GM21723 (cell line): ENCODE results near the gene RBFA.
"Not testable (repeated sequence)": the region's sequence is repeated elsewhere in the genome, so short reads cannot be mapped to it uniquely, and the experiment has no call there.

Experiments used
- ATAC-seq: cut with Tn5 transposase; IDR thresholded peaks from one replicate; pipeline ENCODE4 v1.9.1; 2021; ENCODE audit warnings: mild to moderate bottlenecking, moderate library complexity; ENCODE audit not compliant: unreplicated experiment

RBFA gene, protein sequence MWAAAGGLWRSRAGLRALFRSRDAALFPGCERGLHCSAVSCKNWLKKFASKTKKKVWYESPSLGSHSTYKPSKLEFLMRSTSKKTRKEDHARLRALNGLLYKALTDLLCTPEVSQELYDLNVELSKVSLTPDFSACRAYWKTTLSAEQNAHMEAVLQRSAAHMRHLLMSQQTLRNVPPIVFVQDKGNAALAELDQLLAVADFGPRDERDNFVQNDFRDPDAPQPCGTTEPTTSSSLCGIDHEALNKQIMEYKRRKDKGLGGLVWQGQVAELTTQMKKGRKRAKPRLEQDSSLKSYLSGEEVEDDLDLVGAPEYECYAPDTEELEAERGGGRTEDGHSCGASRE

GRCh38 chr18:80034068-80034851 is at the start of gene RBFA:
TSS of gene RBFA (plus strand) at chr18:80034434. CDS start at chr18:80034496, 62 bp downstream.
- peak; percentile 74 for ATAC-seq

GRCh38 chr18:79985172-79985571 is 49.1 kb upstream of the RBFA start:
- no peak for ATAC-seq

- no peak for ATAC-seq
These were observed 47.5 kb upstream of the RBFA start for GRCh38 chr18:79986726-79987125.

- ATAC-seq, result no peak
These were observed 46.7 kb upstream of the RBFA start for GRCh38 chr18:79987566-79987965.

- peak; percentile 77 for ATAC-seq
These were observed 46.2 kb upstream of the RBFA start for GRCh38 chr18:79988071-79988450.

DNA sequence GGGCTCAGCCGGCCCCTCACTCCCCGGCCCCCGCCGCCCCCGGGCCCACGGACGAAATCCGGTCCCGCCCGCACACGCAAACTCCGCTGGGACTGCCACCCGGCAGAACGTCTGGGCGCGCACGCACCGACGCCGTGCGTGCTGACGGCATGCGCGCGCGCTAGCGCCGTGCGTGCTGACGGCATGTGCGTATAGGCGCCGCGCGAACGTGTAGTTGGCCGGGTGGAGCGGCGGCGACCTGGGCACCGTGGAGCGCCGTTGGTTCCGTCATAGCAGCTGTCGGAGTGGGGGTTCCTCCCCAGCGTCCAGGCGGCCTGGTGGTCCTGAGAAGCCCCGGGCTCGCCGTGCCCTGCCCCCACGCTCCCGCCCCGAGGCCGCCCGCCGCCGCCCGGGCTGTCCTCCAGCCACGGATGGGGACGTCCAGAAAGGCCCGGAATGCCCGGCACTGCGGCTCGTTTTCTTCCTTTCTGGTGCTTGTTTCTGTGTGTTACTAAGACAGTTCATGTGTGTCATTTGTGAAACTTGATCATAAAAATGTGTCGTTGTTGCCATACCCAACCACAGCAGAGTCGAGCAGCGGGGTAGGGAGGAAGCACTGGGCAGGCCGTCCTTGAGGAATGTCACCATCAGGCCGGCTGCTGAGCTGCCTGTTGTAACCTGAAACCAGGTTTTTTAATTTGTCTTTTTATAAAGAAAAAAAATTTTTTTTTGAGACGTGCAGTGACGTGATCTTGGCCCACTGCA is 45.6 kb upstream of the RBFA start, which contains the start of gene TXNL4A:
TXNL4A (minus strand) TSS at position 113 of the 744 bp plus-strand sequence. CDS start 171 bp downstream, outside the sequence.
- peak; percentile 97 for ATAC-seq

DNA sequence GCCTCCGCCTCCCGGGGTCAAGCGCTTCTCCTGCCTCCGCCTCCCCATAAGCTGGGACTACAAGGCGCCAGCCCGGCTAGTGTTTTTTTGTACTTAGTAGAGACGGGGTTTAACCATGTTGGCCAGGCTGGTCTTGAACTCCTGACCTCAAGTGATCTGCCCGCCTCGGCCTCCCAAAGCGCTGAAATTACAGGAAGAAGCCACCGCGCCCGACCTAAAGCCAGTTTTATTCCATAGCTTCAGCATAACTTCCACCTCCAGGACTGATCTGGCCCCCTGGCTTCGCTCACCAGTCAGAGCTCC is 45.1 kb upstream of the RBFA start:
- no peak for ATAC-seq

GRCh38 chr18:79991494-79991893 is 42.7 kb upstream of the RBFA start:
- no peak for ATAC-seq

GRCh38 chr18:79999701-80000100 is 34.5 kb upstream of the RBFA start:
- ATAC-seq, result not testable (repeated sequence)

- no peak for ATAC-seq
These were observed 33.4 kb upstream of the RBFA start for GRCh38 chr18:80000877-80001276.

- no peak for ATAC-seq
These were observed 31.8 kb upstream of the RBFA start for GRCh38 chr18:80002468-80002867.

- no peak for ATAC-seq
These were observed 29.5 kb upstream of the RBFA start for GRCh38 chr18:80004600-80005342.

- no peak for ATAC-seq
These were observed 27.5 kb upstream of the RBFA start for GRCh38 chr18:80006724-80007123.

GRCh38 chr18:80009661-80010550 is 24.3 kb upstream of the RBFA start:
- ATAC-seq, result no peak

GRCh38 chr18:80010551-80010906 is 23.7 kb upstream of the RBFA start:
- ATAC-seq, result no peak

GRCh38 chr18:80011496-80012137 is 22.6 kb upstream of the RBFA start:
- not testable (repeated sequence) for ATAC-seq

GRCh38 chr18:80012714-80013113 is 21.5 kb upstream of the RBFA start:
- ATAC-seq, result no peak

DNA sequence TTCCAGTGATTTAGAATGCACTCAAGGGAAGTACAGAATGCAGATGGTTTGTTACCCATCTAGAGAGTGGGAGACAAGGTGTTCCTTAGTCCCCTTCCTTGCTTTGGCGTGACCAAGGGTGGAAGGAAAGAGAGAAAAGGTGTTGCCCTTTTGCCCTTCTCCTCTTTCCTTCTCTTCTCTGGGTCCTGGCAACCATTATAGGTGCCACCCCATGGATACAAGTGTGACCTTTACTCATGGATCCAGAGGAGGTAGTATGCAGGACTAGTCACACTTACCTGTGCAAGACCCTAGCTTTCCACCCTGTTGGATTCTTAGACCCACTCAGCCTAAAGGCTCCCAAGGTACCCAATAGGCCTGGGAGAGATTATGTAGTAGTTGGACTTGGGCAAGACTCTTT is 11.6 kb upstream of the RBFA start:
- no peak for ATAC-seq

- ATAC-seq, result no peak
These were observed 11.1 kb upstream of the RBFA start for GRCh38 chr18:80023173-80023572.
